HG03280 (cell line): Measurements from ENCODE around the gene RREB1.

Experiments
- ATAC-seq: cut with Tn5 transposase; IDR thresholded peaks from one replicate; pipeline ENCODE4 v1.9.1; 2021; ENCODE audit warnings: mild to moderate bottlenecking, moderate library complexity; ENCODE audit not compliant: unreplicated experiment

RREB1 gene

DNA sequence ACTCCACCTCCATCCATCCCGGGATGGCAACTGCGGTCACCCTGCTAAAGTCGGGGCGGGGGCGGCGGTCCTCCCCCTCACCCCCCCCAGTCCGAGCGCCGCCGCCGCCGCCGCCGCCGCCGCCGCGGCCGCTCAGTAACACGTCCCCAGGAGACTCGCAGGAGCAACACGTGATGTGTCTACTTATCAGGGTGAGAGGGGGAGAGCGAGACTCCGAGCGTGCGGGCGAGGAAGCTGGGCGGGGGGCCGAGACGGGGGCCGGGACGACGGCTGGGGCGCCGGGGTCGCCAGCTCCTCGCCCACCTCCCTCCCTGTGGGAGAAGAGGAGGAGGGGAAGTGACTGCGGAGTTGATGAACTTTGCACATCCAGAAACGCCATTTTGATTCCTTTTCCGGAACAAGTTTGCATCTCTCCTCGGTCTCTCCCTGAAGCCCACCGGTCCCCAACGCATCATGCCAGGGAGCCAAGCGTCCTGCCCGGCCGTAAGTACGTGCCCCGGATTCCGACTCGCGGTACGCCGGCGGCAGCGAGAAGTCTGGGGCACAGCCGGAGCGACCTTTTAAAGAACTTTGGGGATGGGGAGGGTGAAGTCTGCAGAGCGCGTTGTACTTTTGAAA is at the start of gene RREB1:
Gene RREB1 (plus strand): TSS at position 384 of the 618 bp plus-strand sequence. CDS start 73,951 bp downstream, outside the sequence.
- ATAC-seq: peak; percentile 55

- no peak for ATAC-seq
Measured at GRCh38 chr6:7058250-7058923, 49.4 kb upstream of the RREB1 start.

DNA sequence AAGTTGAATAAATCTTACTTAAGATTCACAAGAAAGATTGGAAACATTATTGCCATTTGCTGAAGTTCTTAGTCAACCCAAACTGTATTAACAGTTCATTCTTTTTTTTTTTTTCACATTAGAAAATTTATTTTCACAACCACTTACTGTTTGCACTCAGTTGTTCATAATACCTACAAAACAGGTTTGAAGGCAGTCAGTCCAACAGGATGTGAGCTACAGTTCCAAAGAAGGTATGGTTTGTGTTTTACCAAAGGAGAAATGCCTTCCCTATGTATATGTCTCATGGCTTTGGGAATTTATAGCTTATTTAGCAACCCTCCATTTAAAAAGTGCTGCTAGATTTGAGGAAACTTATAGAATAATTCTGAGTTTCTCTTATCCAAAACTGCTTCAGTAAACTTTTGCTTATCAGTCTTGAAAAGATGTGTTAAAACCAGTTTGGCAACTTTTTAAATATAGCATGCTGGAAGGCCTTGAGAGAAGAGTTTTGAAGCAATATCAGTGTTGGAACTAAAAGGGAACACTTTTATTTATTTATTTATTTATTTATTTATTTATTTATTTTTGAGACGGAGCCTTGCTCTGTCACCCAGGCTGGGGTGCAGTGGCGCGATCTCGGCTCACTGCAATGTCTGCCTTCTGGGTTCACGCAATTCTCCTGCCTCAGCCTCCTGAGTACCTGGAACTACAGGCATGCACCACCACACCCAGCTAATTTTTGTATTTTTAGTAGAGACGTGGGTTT is 46.8 kb upstream of the RREB1 start:
- ATAC-seq: no peak

GRCh38 chr6:7062451-7063162 is 45.2 kb upstream of the RREB1 start:
- no peak for ATAC-seq

- no peak for ATAC-seq
Measured at GRCh38 chr6:7067305-7067704, 40.5 kb upstream of the RREB1 start.

DNA sequence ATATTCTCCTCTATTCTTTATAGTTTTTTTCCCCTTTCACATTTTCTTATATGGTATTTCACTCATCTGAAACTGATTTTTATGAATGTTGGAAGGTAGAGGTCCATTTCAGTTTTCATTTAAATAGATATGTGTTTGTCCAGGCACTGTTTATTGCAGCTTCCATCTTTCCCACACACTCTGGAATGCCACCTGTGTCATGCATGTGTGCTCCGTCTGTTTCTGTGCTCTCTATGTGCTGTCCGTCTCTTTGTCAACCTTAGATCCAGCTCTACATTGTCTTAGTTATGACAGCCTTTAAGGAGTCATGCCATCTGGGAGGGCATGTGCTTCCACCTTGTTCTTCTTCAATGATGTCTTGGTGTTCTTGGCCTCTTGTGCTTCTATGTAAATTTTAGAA is 36.4 kb upstream of the RREB1 start:
- no peak for ATAC-seq

DNA sequence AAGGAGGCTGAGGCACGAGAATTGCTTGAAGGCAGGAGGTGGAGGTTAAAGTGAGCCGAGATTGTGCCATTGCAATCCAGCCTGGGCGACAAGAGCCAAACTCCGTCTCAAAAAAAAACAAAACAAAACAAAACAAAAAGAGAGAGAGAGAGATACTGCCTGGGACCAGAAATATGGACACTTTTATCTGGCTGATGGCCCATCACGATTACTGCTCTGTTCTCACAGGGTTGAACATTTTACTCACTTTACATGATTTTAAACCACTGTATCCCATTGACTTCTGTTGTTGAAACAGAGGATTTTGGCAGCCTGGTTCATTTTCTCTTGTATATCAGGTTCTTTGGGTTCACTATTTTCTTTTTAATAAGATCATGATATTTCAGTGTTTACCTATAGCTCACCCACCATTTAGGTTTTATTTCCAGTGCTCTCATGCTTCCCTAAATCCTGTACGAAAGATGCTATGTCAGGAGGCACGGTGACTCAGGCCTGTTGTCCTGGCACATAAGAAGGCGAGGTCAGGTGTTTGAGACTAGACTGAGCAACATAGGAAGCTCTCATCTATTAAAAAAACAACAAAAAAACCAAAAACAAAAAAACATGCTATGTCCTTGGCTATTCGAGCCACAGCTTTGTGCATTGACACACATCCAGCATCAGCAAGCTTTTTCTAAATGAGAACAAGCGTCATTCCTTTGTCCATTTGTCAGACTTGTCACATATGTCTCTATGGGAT is 34.5 kb upstream of the RREB1 start:
- ATAC-seq: peak; percentile 28

DNA sequence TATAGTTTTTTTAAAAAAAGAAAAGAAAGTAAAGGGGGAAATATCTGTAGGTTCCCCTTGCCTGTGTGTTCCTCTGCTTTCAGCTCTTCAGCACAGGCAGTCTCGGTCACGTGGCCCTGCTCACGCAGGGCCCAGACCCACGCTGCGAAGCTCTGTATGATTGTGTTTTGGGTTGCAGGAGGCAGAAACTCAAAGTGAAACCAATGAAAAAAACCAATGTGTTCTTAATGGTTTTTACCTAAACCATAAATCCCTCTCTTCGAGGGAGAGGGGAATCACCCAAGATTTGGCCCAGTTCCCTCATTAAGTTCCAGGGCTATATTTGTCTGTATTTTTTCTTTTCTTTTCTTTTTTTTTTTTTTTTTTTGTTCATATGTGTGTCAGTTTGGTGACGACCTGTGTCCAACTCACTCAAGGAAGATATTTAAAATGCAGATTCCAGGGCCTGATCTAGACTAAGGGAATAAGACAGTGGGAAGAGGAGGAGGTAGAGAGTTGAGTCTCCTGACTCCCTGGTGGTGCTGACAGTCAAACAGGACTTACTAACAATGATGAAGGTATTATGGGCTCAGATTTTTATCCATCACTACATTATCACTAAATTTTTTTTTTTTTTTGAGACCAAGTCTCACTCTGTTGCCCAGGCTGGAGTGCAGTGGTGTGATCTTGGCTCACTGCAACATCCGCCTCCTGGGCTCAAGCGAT is 33.8 kb upstream of the RREB1 start:
- peak; percentile 99 for ATAC-seq

DNA sequence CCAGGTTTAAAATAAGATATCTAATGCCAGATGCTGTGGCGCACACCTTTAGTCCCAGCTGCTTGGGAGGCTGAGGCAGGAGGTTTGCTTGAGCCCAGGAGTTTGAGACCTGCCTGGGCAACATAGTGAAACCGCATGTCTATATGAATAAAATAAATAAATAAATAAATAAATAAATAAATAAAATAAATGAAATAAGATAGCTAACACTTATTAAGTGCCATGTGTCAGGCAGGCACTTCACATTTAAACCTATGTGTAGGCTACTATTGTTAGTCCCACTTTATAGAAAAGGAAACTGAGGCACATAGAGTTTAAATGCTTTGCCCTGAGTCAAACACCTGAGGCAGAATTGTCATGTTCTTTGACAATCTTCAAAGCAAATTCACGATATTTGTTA is 32.9 kb upstream of the RREB1 start:
- no peak for ATAC-seq

GRCh38 chr6:7075341-7076000 is 32.3 kb upstream of the RREB1 start:
- no peak for ATAC-seq

DNA sequence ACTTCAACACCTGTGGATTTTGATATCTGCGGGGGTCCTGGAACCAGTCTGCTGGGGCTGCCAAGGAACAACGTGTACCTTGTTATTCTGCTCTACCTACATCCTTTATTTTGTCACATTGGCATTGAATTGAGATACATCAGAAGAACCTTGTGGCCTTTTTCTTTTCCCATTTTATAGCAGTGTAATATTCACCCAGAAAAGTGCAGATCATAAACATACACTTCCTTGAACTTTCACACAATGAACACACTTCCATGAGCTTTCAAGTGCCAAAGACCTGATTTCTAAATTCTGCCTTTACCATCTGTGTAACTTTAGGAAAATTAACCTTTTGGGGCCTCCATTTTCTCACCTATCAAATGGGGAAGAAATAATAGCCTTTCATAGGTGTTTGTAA is 29.9 kb upstream of the RREB1 start:
- no peak for ATAC-seq

DNA sequence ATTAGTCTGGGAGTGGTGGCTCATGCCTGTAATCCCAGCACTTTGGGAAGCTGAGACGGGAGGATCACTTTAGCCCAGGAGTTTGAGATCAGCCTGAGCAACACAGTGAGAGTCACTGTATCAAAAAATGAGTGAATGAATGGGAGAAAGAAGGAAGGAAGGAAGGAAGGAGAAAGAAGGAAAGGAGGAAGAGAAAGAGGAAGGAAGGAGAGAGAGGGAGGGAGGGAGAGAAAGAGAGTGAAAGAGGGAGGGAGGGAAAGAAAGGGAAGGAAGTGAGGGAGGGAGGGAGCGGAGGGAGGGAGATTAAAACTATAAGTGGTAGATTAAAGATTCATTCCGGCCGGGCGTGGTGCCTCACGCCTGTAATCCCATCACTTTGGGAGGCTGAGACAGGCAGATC is 28.9 kb upstream of the RREB1 start:
- ATAC-seq: no peak

GRCh38 chr6:7080311-7080710 is 27.4 kb upstream of the RREB1 start:
- ATAC-seq: no peak

DNA sequence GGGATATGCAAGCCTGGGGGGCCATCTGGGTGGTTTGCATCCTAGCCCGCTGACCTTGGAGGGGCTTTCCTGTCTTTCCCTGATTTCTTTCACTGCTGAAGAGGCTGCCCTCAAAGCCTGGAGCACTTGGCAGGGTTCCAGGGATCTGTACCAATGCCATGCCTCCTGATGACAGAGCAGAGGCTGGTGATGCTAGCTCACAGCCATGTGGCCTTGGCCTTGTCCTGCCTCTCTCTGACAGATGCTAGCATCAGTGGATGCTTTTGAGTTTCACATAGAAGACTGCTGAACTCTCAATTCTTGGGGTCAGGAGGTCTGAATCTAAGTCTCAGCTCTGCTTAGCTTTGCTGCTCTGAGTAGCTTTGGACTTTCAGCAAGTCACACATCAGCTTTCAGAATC is 21.9 kb upstream of the RREB1 start:
- peak; percentile 40 for ATAC-seq

GRCh38 chr6:7086488-7086887 is 21.3 kb upstream of the RREB1 start:
- ATAC-seq: peak; percentile 52

DNA sequence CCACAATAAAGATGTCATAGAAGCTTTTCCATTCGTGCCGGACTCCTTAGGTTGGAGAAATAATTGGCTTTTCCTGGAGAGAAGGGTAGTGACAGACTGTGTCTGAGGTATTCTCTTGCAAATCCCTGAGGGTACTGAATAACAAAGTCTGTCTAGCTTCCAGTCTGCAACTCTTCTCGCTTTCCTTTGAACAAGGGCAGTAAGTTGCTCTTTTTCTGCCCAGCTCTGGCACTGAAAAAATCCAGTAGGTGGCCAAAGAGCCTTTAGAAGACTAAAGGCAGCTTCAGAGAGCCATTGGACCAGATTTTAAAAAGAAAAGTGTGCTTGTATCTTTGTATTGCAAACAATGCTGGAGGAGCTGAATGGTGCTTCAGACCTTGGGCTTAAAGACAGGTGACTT is 20.7 kb upstream of the RREB1 start:
- ATAC-seq: no peak

GRCh38 chr6:7087491-7087979 is 20.2 kb upstream of the RREB1 start:
- peak; percentile 60 for ATAC-seq

GRCh38 chr6:7088076-7088742 is 19.6 kb upstream of the RREB1 start:
- no peak for ATAC-seq

DNA sequence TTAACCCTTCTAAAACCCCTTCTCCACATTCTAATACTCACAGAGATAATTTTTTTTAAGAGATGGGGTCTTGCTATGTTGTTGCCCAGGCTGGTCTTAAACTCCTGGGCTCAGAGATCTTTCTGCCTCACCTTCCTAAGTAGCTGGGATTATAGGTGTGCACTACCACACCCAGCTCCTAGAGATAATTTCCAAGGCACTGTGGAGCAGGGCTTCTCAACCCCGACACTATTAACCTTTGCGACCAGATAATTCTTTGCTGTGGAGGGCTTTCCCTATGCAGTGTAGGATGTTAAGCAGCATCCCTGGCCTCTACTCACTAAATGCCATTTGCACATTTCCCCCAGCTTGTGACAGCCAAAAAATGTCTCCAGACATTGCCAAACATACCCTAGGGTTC is 8.8 kb upstream of the RREB1 start:
- no peak for ATAC-seq
